GM23248 (cell line): ENCODE data around the gene TVP23A.

ENCODE experiments used
- EZH2 ChIP-seq: fragments of 200-600 bp; sonication (generic); IDR thresholded peaks from 2 replicates; pipeline ENCODE4 v1.6.1; 2018; ENCODE audit warnings: antibody characterized with exemption, mild to moderate bottlenecking; ENCODE audit not compliant: insufficient read depth, poor library complexity, severe bottlenecking
- EZH2phosphoT487 ChIP-seq: fragments of 200-600 bp; sonication (generic); IDR thresholded peaks from 2 replicates; pipeline ENCODE4 v1.6.1; 2018; ENCODE audit warnings: antibody characterized with exemption, moderate library complexity, mild to moderate bottlenecking, low read depth; ENCODE audit not compliant: insufficient read depth

GRCh38 chr16:10787304-10787703 lies 31.3 kb downstream of the TVP23A start:
- TF ChIP-seq EZH2, result no peak
- no peak for TF ChIP-seq EZH2phosphoT487
